Large intestine (tissue), 1 donor: Measurements from ENCODE around the gene SLC26A8. TPM values are rescaled to one million over a fixed set of nuclear protein-coding genes. Genes with fewer than 3 reads are reported as not detected.

ENCODE experiments used
- polyA plus RNA-seq: library from polyadenylated mRNA; unstranded; fragments of 120-200 nt; gene quantifications from one replicate; pipeline ENCODE4 v1.2.1, GENCODE V29; 2013

Gene SLC26A8
- polyA plus RNA-seq, 1 donor, result 0.24 TPM

Other genes starting within 250 kb of the SLC26A8 start
- not detected for gene CLPSL2, start 248.0 kb downstream of the SLC26A8 start, polyA plus RNA-seq
- not detected for gene CLPSL1, start 243.6 kb downstream of the SLC26A8 start, polyA plus RNA-seq
- 0.63 TPM for gene CLPS, start 227.3 kb downstream of the SLC26A8 start, polyA plus RNA-seq
- 0.33 TPM for gene LHFPL5, start 219.3 kb downstream of the SLC26A8 start, polyA plus RNA-seq
- gene SRPK1, start 103.5 kb downstream of the SLC26A8 start, polyA plus RNA-seq, result 50.9 TPM
- gene MAPK14, start 3.2 kb upstream of the SLC26A8 start, polyA plus RNA-seq, result 74.8 TPM
- 147 TPM for gene MAPK13, start 105.9 kb upstream of the SLC26A8 start, polyA plus RNA-seq
- 52.3 TPM for gene BRPF3, start 172.1 kb upstream of the SLC26A8 start, polyA plus RNA-seq
- gene PNPLA1, start 245.4 kb upstream of the SLC26A8 start, polyA plus RNA-seq, result 3.3 TPM